Smooth muscle cell (in vitro differentiated cells): ENCODE measurements around the gene C22orf39. TPM values are rescaled to one million over a fixed set of nuclear protein-coding genes. Genes with fewer than 3 reads are reported as not detected.

Experiments used
- DNase-seq: peaks from one replicate; lab custom pipeline; 2025; ENCODE audit not compliant: unreplicated experiment; lab: John Stamatoyannopoulos, UW
- H2AFZ ChIP-seq: fragments of 200-600 bp; sonication (generic); 2 replicates; pipeline ENCODE4 v1.6.0; 2016; ENCODE audit warnings: antibody characterized with exemption, low read depth, mild to moderate bottlenecking
- H3F3A ChIP-seq: fragments of 200-600 bp; sonication (generic); 2 replicates; pipeline ENCODE4 v1.6.0; 2017; ENCODE audit warnings: antibody characterized with exemption, low read depth
- H3K27ac ChIP-seq: fragments of 200-600 bp; sonication (generic); 2 replicates; pipeline ENCODE4 v1.5.1; 2016; ENCODE audit warnings: low read depth, mild to moderate bottlenecking
- H3K27me3 ChIP-seq: fragments of 200-600 bp; sonication (generic); 2 replicates; pipeline ENCODE4 v1.6.1; 2016; ENCODE audit warnings: low read depth, mild to moderate bottlenecking
- H3K36me3 ChIP-seq: fragments of 200-600 bp; sonication (generic); 2 replicates; pipeline ENCODE4 v1.5.1; 2016; ENCODE audit warnings: low read depth
- H3K4me1 ChIP-seq: fragments of 200-600 bp; sonication (generic); 2 replicates; pipeline ENCODE4 v1.5.1; 2016; ENCODE audit warnings: low read depth
- H3K4me2 ChIP-seq: fragments of 200-600 bp; sonication (generic); 2 replicates; pipeline ENCODE4 v1.6.0; 2016; ENCODE audit warnings: mild to moderate bottlenecking
- H3K4me3 ChIP-seq: fragments of 200-600 bp; sonication (generic); 2 replicates; pipeline ENCODE4 v1.5.1; 2016; ENCODE audit warnings: mild to moderate bottlenecking
- H3K79me2 ChIP-seq: fragments of 200-600 bp; sonication (generic); 2 replicates; pipeline ENCODE4 v1.6.0; 2016; ENCODE audit warnings: low read depth, mild to moderate bottlenecking
- H3K9ac ChIP-seq: fragments of 200-600 bp; sonication (generic); 2 replicates; pipeline ENCODE4 v1.6.0; 2016; ENCODE audit warnings: low read depth
- H3K9me3 ChIP-seq: fragments of 200-600 bp; sonication (generic); replicated peaks from 2 replicates; pipeline ENCODE4 v1.5.1; 2016; ENCODE audit warnings: low read depth
- H4K20me1 ChIP-seq: fragments of 200-600 bp; sonication (generic); 2 replicates; pipeline ENCODE4 v1.6.0; 2016; ENCODE audit warnings: low read depth
- WGBS: methylation state at CpG from one replicate; pipeline ENCODE4 v1.1.7; 2016; ENCODE audit warnings: low lambda C conversion rate; 5-methylcytosine and 5-hydroxymethylcytosine counted together
- polyA plus RNA-seq: library from polyadenylated mRNA; unstranded; fragments of >200 nt; fragmentation: Nextera tagmentation; extraction: Ambion mirVana; gene quantifications from 2 replicates; pipeline ENCODE4 v1.2.1, GENCODE V29; 2016
- total RNA-seq: library from RNA; depleted of rRNA; stranded (reverse); fragments of >200 nt; gene quantifications from 2 replicates; pipeline ENCODE4 v1.2.3, GENCODE V29; 2014
- TF ChIP-seq, protein P1 (sequence below): fragments of 200-600 bp; sonication (generic); IDR thresholded peaks from 2 replicates; pipeline ENCODE4 v1.5.1; 2017; ENCODE audit warnings: borderline replicate concordance, mild to moderate bottlenecking, antibody characterized with exemption; ENCODE audit not compliant: insufficient read depth, poor library complexity, severe bottlenecking

C22orf39 gene
- total and polyA plus RNA-seq, 2 experiments from 2014 or later = 16.5 to 29.5 TPM

DNA sequence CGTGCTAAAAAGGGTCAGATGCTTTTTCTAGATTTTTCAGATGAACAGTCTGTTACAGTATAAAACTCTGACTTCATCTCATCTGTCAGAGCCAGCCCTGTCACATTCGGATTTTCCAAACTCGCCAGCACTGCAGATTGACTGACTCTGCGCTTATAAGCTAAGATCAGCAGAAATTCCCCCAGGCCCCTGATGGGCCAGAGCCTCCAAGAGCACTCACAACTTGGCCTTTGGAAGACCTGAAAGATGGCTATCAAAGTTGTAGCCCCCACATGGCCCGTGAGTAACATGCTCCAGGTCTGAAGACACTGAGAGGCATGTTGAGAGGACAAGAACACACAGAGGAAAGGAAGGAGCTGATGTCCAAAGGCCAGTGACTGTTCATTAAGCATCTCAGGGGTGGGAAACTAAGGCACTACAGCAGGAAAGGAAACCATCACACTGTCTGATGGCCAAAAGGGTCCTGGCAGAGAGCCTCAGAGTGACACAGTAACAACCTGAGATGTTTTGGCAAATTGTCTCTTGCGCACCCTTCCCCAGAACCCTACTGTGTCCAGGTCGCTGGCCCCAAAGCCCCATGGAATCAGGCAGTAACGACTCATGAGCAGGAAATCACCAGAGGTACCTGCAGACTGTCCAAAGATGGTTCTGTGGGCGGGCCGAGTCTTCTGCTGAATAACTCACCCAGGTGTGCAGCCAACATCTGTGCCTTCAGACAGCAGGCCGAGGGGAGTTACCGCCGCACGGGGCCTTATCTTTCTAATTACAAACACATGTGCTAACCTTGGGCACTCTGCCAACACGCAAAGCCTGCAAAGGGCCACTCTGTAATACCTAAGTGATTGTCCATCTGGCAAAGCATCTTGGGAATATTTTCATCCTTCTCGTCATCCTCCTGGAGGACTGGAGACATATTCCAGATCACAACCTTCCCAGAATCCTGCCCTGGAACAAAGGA lies 39.6 kb downstream of the C22orf39 start:
- Histone ChIP-seq H3F3A (no peaks in the 10 kb centered on the region), H3K4me1 (no peaks in the 10 kb centered on the region), H4K20me1 (peaks cover 33% of the 10 kb centered on the region), H3K27me3 (no peaks in the 10 kb centered on the region), H3K9me3 (no peaks in the 10 kb centered on the region), H2AFZ (no peak overlapping the region), H3K36me3 (peaks cover 4% of the 10 kb centered on the region), H3K4me2 (no peak overlapping the region), H3K9ac (no peak overlapping the region), H3K27ac (no peak overlapping the region), H3K4me3 (no peak overlapping the region), H3K79me2 (peaks cover 11% of the 10 kb centered on the region)
- WGBS = 94% methylated on average over 16 of the region's 16 CpGs
- no peak for DNase-seq
- TF ChIP-seq, protein P1, sequence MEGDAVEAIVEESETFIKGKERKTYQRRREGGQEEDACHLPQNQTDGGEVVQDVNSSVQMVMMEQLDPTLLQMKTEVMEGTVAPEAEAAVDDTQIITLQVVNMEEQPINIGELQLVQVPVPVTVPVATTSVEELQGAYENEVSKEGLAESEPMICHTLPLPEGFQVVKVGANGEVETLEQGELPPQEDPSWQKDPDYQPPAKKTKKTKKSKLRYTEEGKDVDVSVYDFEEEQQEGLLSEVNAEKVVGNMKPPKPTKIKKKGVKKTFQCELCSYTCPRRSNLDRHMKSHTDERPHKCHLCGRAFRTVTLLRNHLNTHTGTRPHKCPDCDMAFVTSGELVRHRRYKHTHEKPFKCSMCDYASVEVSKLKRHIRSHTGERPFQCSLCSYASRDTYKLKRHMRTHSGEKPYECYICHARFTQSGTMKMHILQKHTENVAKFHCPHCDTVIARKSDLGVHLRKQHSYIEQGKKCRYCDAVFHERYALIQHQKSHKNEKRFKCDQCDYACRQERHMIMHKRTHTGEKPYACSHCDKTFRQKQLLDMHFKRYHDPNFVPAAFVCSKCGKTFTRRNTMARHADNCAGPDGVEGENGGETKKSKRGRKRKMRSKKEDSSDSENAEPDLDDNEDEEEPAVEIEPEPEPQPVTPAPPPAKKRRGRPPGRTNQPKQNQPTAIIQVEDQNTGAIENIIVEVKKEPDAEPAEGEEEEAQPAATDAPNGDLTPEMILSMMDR = no peak

DNA sequence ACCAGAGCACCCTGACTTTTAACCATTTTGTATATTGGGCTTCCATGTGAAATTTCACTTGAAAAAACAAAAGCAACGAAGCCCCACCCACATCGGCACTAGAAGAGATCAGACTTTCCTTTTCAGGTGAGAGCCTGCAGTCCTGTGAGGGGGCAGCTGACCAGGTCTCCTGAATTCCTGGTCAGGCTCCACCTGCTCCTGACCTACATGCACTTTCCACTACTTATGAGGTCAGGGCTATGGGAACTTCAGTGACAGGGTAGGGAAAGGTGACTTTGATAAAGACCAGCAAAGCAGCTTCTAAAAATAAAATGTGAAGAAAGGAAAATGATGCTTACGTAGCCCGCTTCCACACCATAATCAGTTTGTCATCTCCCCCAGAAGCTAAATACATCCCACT lies 40.7 kb downstream of the C22orf39 start:
- TF ChIP-seq, protein P1 = no peak
- Histone ChIP-seq H3K36me3 (peaks cover 4% of the 10 kb centered on the region), H3K27ac (no peak overlapping the region), H3K9ac (no peak overlapping the region), H3K79me2 (peaks cover under 1% of the 10 kb centered on the region), H3K9me3 (no peaks in the 10 kb centered on the region), H3K27me3 (no peaks in the 10 kb centered on the region), H3K4me3 (no peak overlapping the region), H3F3A (no peaks in the 10 kb centered on the region), H2AFZ (no peak overlapping the region), H3K4me2 (no peak overlapping the region), H4K20me1 (peaks cover 22% of the 10 kb centered on the region), H3K4me1 (no peaks in the 10 kb centered on the region)
- WGBS = 97% methylated on average over 4 of the region's 4 CpGs
- no peak for DNase-seq

DNA sequence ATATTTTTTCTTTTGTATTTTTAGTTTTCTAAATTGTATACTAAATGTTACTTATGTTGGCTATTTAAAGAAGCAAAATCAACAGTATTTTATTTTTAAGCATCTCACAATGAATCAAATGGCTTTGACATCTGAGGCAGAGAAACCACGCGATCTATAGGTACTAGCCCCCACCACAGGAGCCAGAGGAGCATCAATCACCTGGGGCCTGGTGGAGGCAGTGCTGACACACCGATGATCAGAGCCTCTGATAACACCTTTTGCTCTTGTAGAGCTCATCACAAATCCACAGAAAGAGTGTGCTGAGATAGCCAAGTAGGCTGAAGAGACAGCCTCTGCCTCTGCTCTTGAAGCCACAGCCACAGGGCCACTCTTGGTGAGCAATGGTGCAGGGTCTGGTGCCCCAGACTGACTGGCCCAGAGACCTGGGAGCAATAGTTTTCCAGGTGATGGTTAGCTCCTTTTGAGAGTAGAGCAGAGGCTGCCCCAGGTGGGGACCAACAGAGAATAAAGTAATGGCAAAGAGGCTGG lies 41.2 kb downstream of the C22orf39 start:
- H3K27me3 ChIP-seq = no peaks in the 10 kb centered on the region
- 88% methylated on average over 3 of the region's 3 CpGs for WGBS
- no peak overlapping the region for H3K27ac ChIP-seq
- no peak for DNase-seq
- H3K36me3 ChIP-seq = peaks cover 4% of the 10 kb centered on the region
- no peaks in the 10 kb centered on the region for H3K79me2 ChIP-seq
- TF ChIP-seq, protein P1 = no peak
- H2AFZ ChIP-seq = no peak overlapping the region
- no peaks in the 10 kb centered on the region for H3F3A ChIP-seq
- H3K4me3 ChIP-seq = no peak overlapping the region
- no peaks in the 10 kb centered on the region for H3K4me1 ChIP-seq
- no peaks in the 10 kb centered on the region for H3K9me3 ChIP-seq
- H3K4me2 ChIP-seq = no peak overlapping the region
- H3K9ac ChIP-seq = no peak overlapping the region
- peaks cover 17% of the 10 kb centered on the region for H4K20me1 ChIP-seq
